ENCODE results near the gene ERBB4.

- TF ChIP-seq, protein P1, sequence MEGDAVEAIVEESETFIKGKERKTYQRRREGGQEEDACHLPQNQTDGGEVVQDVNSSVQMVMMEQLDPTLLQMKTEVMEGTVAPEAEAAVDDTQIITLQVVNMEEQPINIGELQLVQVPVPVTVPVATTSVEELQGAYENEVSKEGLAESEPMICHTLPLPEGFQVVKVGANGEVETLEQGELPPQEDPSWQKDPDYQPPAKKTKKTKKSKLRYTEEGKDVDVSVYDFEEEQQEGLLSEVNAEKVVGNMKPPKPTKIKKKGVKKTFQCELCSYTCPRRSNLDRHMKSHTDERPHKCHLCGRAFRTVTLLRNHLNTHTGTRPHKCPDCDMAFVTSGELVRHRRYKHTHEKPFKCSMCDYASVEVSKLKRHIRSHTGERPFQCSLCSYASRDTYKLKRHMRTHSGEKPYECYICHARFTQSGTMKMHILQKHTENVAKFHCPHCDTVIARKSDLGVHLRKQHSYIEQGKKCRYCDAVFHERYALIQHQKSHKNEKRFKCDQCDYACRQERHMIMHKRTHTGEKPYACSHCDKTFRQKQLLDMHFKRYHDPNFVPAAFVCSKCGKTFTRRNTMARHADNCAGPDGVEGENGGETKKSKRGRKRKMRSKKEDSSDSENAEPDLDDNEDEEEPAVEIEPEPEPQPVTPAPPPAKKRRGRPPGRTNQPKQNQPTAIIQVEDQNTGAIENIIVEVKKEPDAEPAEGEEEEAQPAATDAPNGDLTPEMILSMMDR (IDR thresholded peaks at IDR 0.05), result no peak
- TF ChIP-seq POLR2A (IDR thresholded peaks at IDR 0.05), result no peak
These were observed 136.3 kb downstream of the ERBB4 start for GRCh38 chr2:212402316-212402715.
